Stimulated activated CD8-positive, alpha-beta memory T cell treated with anti-CD3 and anti-CD28 coated beads, Interleukin-4, amount 100 ng/mL, for 1 hour (primary cell): ENCODE results near the gene DEGS1.

Experiments used
- DNase-seq, 2 donors: peaks; one replicate each; pipeline ENCODE4 v3.0.0-alpha.2; 2020; ENCODE audit warnings: low read depth in 2 of 2, low spot score in 1 of 2

Gene DEGS1

DNA sequence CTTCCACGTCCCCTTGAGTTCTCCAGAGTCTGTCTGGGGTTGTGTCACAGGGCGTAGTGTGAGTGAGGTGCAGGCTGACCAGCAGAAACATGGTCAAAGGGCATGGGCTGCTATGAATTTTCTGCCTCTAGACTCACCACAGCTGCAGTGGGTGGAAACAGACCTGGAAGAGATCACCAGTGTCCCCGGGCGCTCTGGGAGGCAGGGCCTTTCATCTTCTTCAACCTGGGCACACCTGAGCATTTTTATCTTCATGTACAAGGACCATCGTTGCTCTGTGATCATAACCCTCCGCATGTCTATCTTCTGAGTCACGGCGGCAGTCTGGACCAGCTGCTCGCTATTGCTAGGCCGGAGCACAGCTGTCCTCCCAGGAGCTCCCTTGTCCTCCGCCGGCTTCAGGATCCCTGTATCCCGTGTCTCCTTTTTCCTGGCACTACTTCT, 29.6 kb downstream of the DEGS1 start:
- no peak for DNase-seq

DNA sequence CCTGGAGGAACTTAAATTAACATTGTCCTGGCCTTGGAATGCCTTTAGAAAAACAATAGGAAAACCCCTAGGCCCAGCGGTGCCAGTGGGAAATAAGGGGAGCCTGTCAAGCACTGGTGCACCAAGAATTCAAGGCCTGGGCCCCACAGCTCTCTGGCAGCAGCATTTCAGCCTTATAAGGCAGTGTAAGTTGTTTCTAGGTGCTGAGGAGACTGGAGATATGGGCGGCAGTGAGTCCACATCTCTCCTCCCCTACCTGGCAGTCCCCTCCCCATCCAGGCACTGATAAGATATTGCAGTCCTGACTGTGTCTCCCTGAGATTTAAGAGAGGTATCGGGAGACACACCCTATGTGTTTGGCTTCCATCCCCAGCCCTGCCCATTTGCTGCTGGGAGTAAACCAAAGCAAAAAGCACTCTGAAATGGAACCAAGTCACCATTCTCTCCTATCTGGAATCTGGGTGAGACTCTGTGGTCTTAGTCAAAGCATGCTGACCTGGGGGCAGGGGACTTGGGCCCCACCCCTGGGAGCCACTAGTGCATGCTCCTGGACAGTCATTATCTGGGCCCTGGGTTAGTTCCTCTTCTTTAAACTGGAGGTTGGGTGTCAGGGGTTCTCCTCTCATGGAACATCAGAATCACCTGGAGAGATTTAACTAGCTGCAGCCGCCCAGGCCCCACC, 30.5 kb downstream of the DEGS1 start:
- DNase-seq = no peak

DNA sequence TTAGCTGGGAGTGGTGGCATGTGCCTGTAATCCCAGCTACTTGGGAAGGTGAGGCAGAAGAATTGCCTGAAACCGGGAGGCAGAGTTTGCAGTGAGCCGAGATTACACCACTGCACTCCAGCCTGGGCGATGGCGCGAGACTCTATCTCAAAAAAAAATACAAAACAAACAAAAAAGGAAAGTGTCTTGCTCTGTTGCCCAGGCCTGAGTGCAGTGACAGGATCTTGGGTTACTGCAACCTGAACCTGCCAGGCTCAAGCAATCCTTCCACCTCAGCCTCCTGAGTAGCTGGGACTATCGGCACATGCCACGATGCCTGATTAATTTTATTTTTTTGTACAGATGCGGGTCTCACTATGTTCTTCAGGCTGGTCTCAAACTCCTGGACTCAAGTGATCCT, 33.3 kb downstream of the DEGS1 start:
- no peak for DNase-seq

DNA sequence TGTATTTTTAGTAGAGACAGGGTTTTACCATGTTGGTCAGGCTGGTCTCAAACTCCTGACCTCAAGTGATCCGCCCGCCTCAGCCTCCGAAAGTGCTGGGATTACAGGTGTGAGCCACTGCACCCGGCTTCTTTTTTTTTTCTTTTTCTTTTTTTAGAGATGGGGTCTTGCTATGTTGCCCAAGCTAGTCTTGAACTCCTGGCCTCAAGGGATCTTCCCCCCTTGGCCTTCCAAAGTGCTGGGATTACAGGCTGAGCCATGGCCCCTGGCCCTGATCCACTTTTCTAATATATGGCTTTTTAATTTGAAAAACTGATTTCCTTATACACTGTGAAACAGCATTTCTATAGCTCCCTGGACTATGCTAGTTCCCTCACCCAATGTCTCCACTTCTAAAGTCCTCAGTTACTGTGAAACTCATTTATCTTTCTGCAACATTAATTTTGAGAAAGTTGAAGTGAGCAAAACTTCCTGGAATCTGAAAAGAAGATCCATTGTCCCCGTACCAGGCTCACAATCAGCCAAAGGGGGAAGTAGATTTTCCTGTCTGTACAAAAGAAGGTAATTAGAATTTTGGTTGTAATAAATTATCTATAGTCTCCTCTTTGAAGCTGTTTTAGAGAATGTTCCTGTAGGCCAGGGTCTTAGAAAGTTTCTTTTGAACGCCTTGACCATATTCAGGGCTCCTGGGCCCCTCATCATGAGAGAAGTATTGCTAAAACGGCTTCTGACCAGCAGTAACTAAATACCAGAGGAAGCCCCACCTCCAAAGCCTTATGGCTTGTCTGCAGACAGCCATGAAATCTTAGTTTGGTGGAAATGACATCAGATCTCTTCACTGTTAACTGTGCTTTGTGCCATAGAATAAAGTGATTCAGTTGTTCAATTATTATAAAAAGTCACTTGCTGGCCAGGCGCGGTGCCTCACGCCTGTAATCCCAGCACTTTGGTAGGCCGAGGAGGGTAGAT, 34.9 kb downstream of the DEGS1 start:
- no peak for DNase-seq

DNA sequence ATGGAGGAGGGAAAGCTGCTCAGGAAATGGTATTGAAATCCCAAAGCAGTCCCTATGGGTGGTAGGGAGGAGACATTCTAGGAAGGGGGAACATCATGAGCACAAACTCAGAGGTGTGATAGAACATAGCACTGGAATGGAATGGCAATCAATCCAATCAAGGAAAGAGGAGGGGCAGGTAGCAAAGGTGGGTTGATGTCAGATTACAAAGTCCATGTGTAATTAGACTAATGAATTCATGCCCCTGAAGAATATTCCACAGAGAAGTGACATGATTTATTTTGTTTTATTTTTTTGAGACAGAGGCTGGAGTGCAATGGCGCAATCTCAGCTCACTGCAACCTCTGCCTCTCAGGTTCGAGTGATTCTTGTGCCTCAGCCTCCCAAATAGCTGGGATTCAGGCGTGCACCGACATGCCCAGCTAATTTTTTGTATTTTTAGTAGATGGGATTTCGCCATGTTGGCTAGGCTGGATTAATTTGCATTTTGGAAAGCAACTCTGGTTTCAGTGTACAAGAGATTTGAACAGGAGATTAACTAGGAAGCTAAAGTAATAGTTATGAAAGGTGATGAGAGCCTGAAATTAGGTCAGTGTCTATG, 36.1 kb downstream of the DEGS1 start:
- DNase-seq = no peak

DNA sequence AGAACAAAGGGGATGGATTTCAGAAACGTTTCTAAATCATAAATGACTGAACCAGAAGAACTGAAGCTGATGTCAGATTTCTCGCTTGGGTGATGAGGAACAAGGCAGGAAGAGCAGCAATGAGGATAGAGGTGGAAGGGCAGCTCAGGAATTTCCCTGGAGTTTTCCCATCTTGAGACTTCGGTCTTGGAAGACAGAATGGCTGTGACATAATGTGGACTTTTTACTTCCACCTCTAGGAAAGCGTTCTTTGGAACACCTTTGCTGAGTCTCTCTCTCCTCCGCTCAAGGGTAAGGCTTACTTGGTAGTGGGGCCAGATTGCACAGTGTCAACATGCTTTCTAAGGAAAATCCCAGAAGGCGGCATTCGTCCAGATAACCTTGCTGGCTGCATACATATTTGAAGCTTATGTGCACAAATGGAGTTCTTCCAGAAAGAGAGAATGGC, 36.6 kb downstream of the DEGS1 start:
- DNase-seq = no peak

DNA sequence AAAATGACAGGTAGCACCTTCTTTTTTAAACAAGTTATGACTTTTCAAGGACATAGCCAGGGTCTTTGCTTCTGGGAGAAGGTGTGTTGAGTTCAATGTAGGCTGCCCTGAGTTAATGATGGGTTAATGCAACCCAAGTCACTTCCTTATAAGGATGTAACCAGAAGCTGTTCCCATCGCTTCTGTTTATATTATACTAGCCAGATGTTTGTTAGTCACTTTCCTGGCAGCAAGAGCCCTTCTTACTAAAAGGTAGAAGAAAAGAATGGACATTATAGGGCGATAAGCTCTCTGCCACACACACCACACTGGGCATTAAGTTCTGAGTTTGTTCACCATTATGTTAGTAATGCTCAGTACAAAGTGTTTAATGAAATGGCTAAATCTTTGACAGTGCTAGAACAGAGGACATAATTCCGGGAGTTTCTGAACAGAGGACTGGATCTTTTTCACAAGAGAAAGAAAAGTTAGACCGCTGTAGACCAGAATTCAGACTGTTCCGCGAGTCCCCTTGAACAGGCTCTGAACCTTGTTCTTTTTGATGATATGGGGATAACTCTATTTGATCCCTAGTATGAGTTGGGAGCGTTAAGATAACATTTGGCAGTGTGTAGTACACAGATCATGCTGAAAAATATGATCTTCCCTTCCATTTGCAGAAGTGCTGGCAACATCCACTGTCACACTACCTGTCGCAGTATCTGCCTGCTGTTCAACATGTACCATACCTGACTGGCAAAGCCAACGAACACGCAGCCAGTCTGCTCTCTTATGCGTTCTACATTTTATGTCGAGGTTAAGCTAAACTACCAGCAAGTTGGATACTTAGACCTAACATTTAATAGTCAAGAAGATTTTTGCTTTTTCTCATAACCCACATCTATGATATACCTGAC, 41.0 kb downstream of the DEGS1 start:
- DNase-seq = no peak

DNA sequence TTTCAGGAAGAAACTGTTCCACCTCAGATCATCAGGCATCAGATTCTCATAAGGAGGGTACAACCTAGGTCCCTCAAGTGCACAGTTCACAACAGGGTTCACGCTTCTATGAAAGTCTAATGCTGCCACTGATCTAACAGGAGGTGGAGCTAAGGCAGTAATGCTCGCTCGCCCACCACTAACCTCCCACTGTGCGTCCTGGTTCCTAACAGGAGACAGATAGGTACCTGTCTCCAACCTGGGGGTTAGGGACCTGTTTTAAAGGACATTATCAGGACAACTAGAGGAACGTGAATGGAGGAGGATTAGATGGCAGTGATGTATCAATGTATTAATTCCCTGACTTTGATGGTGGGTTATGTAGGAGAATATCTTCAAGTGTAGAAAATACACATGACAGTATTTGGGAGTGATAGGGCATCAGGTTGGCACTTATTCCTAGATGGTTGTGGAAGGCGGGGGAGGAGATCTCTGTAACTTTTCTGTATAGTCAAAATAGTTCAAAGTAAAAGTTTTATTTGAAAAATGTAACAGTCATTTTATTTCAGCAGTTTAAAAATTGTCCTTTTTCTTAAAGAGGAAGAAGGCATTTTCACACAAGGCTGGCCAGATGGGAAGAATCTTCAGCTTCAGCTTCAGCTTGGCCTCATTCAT, 43.9 kb downstream of the DEGS1 start:
- no peak for DNase-seq

DNA sequence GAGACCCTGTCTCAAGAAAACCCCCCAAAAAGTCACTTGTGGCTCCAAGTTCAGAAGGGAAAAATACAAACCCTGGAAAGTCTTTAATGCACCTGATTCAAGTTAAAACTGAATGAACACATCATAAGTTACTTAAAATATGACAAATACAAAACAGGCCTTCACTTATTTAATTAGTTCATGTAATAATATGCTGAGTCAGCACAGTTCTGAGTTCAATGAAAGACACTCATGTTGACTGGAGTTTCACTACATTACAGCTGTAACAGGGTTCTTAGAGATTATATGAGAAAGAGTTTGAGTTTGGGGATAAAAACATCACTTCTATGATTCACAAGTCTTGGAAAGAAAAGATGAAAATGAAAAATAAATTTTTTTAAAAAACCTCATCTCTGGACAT, 51.0 kb downstream of the DEGS1 start:
- DNase-seq = no peak

DNA sequence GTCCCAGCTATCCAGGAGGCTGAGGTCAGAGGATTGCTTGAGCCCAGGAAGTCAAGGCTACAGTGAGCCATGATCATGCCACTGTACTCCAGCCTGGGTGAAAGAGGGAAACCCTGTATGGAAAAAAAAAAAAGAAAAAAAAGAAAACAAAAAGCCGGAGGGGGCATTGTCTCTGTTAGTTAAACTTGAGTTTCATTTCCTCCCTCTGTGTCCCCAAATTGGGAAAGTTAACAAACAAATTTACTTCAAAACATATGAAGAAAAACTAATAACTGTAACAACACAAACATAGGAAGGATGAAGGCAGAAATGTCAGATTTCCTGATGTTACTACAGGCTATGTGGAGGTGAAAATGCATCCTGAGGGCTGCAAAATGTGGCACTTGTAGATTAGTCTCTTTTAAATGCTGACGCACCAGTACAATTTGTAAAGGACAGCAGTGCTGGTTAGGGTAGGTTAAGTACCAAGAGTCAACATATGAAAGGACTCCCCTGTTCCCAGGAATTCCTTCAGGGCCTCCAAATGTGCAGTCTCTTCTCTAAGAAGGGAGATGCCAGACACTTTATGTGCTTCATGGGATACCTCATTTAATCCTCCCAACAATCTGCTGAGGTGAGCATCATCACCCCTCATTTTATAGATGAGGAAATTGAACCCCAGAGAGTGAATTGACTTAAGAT, 52.9 kb downstream of the DEGS1 start:
- no peak for DNase-seq

DNA sequence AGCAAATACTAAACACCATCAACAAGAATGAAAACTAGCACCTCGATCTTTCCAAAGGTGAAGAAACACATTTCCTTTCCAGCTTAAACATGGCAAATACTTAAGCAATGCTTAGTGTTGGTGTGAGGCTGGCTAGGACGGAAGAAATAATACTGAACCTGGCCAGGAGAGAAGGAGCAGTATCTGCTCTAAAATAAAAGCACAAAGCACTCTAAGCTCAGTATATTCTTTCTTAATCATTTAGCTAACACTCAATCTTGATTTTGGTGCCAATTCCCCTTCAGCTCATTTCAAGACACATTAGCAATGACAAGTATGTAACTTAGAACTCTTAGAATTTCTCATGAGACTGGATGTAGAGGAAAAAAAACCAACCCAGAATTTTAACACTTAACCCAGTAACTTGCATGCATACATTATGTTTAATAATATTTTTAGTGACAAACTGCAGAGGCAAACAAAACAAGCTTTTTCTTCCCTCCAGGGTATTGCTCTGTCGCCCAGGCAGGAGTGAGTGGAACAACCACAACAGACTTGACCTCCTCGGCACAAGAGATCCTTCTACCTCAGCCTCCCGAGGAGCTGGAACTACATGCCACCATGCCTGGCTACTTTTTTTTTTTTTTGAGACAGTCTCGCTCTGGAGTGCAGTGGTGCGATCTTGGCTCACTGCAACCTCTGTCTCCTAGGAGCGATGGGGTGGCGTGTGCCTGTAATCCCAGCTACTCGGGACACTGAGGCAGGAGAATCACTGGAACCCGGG, 54.3 kb downstream of the DEGS1 start:
- DNase-seq = no peak

DNA sequence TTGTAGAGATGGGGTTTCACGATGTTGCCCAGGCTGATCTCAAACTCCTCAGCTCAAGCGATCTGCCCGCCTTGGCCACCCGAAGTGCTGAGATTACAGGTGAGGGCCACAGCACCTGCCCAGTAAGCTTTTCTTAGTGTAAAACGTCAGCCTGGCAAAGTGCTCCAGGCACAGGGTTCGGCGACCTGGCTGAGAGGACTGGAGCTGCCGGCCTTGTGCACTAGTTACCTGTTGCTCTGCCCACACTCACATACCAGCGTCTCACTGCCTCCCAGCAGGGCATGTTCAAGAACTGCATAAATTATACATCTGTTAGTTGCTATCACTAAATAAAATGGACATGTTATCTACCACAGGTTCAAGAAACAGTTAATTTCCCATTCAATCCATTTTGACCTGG, 55.2 kb downstream of the DEGS1 start:
- DNase-seq = no peak

DNA sequence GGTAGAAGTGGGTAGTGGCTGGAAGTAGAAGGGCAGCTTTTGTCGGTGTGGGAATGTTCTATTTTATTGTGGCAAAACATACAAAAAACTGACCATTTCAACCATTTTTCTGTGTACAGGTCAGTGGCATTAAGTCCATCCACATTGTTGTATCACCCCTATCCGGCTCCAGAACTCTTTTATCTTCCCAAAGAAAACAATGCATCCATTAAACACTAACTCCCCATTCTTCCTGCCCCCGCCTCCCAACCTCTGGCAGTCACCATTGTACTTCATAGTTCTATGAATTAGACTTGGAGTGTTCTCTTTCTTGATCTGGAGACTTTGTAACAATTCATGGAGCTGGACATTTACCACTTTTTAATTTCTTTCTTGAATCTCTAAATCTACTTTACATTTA, 55.7 kb downstream of the DEGS1 start:
- no peak for DNase-seq
